DND-41 (cell line): ENCODE measurements around the gene SH3RF3.

Experiments used
- CTCF ChIP-seq: IDR thresholded peaks from 2 replicates; pipeline ENCODE4 v1.5.1; 2012; ENCODE audit warnings: borderline replicate concordance, low read length, moderate library complexity, mild to moderate bottlenecking; ENCODE audit not compliant: poor library complexity, severe bottlenecking; ENCODE audit errors: extremely low read depth
- EZH2 ChIP-seq: IDR thresholded peaks from 3 replicates; pipeline ENCODE4 v1.6.1; 2012; ENCODE audit warnings: borderline replicate concordance, low read depth, mild to moderate bottlenecking, moderate library complexity, low read length, inconsistent platforms; ENCODE audit not compliant: severe bottlenecking

GRCh38 chr2:109166811-109167210 is 37.8 kb downstream of the SH3RF3 start:
- TF ChIP-seq CTCF (no peak), EZH2 (no peak)
